T-helper 1 cell treated with Interleukin-12 subunit alpha and Interleukin-12 subunit beta and Interleukin-4 antibody, amounts not matched to agents 30 μg/mL and 1 μg/mL, for 36 hours (primary cell): ENCODE measurements around the gene UST.
"Not testable (repeated sequence)": the region's sequence is repeated elsewhere in the genome, so short reads cannot be mapped to it uniquely, and the experiment has no call there.

Experiments used
- H3K27ac Mint-ChIP-seq: one replicate; pipeline ENCODE4 v1.8.0; 2021; ENCODE audit warnings: mild to moderate bottlenecking, mixed read lengths
- H3K27me3 Mint-ChIP-seq: one replicate; pipeline ENCODE4 v1.8.0; 2021; ENCODE audit warnings: low read depth, mixed read lengths
- H3K36me3 Mint-ChIP-seq: one replicate; pipeline ENCODE4 v1.8.0; 2021; ENCODE audit warnings: low read depth, mixed read lengths
- H3K4me1 Mint-ChIP-seq: one replicate; pipeline ENCODE4 v1.8.0; 2021; ENCODE audit warnings: low read depth, mixed read lengths
- H3K4me3 Mint-ChIP-seq: one replicate; pipeline ENCODE4 v1.8.0; 2021; ENCODE audit warnings: mild to moderate bottlenecking, moderate library complexity, mixed read lengths
- H3K9me3 Mint-ChIP-seq: one replicate; pipeline ENCODE4 v1.8.0; 2021; ENCODE audit warnings: mixed read lengths

Gene UST

GRCh38 chr6:149004664-149005063, 257.8 kb downstream of the UST start:
- Mint-ChIP-seq H3K4me1 (peaks cover 11% of the 10 kb centered on the region), H3K27ac (no peak overlapping the region), H3K9me3 (peaks cover 24% of the 10 kb centered on the region), H3K4me3 (no peak overlapping the region), H3K36me3 (peaks cover 9% of the 10 kb centered on the region), H3K27me3 (peaks cover 16% of the 10 kb centered on the region)

GRCh38 chr6:149006236-149006635, 259.4 kb downstream of the UST start:
- Mint-ChIP-seq H3K27me3 (peaks cover 20% of the 10 kb centered on the region), H3K9me3 (peaks cover 15% of the 10 kb centered on the region)
- not testable (repeated sequence) for H3K4me3 Mint-ChIP-seq, H3K4me1 Mint-ChIP-seq, H3K36me3 Mint-ChIP-seq, H3K27ac Mint-ChIP-seq

GRCh38 chr6:149006671-149007070, 259.8 kb downstream of the UST start:
- Mint-ChIP-seq H3K27me3 (peaks cover 24% of the 10 kb centered on the region), H3K9me3 (peaks cover 11% of the 10 kb centered on the region), H3K27ac (no peak overlapping the region), H3K4me3 (no peak overlapping the region), H3K4me1 (no peaks in the 10 kb centered on the region), H3K36me3 (no peaks in the 10 kb centered on the region)

- Mint-ChIP-seq H3K4me1 (no peaks in the 10 kb centered on the region), H3K9me3 (peaks cover 8% of the 10 kb centered on the region), H3K27ac (no peak overlapping the region), H3K4me3 (no peak overlapping the region), H3K27me3 (peaks cover 35% of the 10 kb centered on the region), H3K36me3 (no peaks in the 10 kb centered on the region)
Measured at GRCh38 chr6:149007846-149008245, 261.0 kb downstream of the UST start.

GRCh38 chr6:149008741-149009140, 261.9 kb downstream of the UST start:
- Mint-ChIP-seq H3K36me3 (no peaks in the 10 kb centered on the region), H3K27me3 (peaks cover 36% of the 10 kb centered on the region), H3K27ac (no peak overlapping the region), H3K4me1 (no peaks in the 10 kb centered on the region), H3K9me3 (peaks cover 8% of the 10 kb centered on the region), H3K4me3 (no peak overlapping the region)

GRCh38 chr6:149012040-149012545, 265.3 kb downstream of the UST start:
- H3K9me3 Mint-ChIP-seq = no peaks in the 10 kb centered on the region
- no peaks in the 10 kb centered on the region for H3K36me3 Mint-ChIP-seq
- H3K27ac Mint-ChIP-seq = no peak overlapping the region
- H3K27me3 Mint-ChIP-seq = peaks cover 47% of the 10 kb centered on the region
- H3K4me3 Mint-ChIP-seq = no peak overlapping the region
- peaks cover 2% of the 10 kb centered on the region for H3K4me1 Mint-ChIP-seq

GRCh38 chr6:149013586-149014344, 266.9 kb downstream of the UST start:
- Mint-ChIP-seq H3K27ac (no peak overlapping the region), H3K4me1 (peaks cover 2% of the 10 kb centered on the region), H3K36me3 (no peaks in the 10 kb centered on the region), H3K9me3 (no peaks in the 10 kb centered on the region), H3K4me3 (no peak overlapping the region), H3K27me3 (peaks cover 43% of the 10 kb centered on the region)

GRCh38 chr6:149014631-149015534, 268.1 kb downstream of the UST start:
- H3K4me1 Mint-ChIP-seq = peaks cover 2% of the 10 kb centered on the region
- H3K27me3 Mint-ChIP-seq = peaks cover 35% of the 10 kb centered on the region
- no peaks in the 10 kb centered on the region for H3K9me3 Mint-ChIP-seq
- no peaks in the 10 kb centered on the region for H3K36me3 Mint-ChIP-seq
- H3K27ac Mint-ChIP-seq = no peak overlapping the region
- H3K4me3 Mint-ChIP-seq = no peak overlapping the region

GRCh38 chr6:149015535-149016525, 269.0 kb downstream of the UST start:
- H3K27me3 Mint-ChIP-seq = peaks cover 34% of the 10 kb centered on the region
- H3K9me3 Mint-ChIP-seq = no peaks in the 10 kb centered on the region
- no peaks in the 10 kb centered on the region for H3K36me3 Mint-ChIP-seq
- H3K4me3 Mint-ChIP-seq = no peak overlapping the region
- peaks cover 2% of the 10 kb centered on the region for H3K4me1 Mint-ChIP-seq
- H3K27ac Mint-ChIP-seq = no peak overlapping the region

GRCh38 chr6:149016716-149017115, 269.9 kb downstream of the UST start:
- Mint-ChIP-seq H3K36me3 (no peaks in the 10 kb centered on the region), H3K27me3 (peaks cover 27% of the 10 kb centered on the region), H3K4me3 (no peak overlapping the region), H3K4me1 (peaks cover 2% of the 10 kb centered on the region), H3K27ac (no peak overlapping the region), H3K9me3 (no peaks in the 10 kb centered on the region)

GRCh38 chr6:149020319-149020718, 273.5 kb downstream of the UST start:
- H3K36me3 Mint-ChIP-seq = no peaks in the 10 kb centered on the region
- no peaks in the 10 kb centered on the region for H3K4me1 Mint-ChIP-seq
- H3K9me3 Mint-ChIP-seq = no peaks in the 10 kb centered on the region
- no peak overlapping the region for H3K27ac Mint-ChIP-seq
- no peak overlapping the region for H3K4me3 Mint-ChIP-seq
- peaks cover under 1% of the 10 kb centered on the region for H3K27me3 Mint-ChIP-seq

GRCh38 chr6:149024361-149024760, 277.5 kb downstream of the UST start:
- Mint-ChIP-seq H3K27ac (no peak overlapping the region), H3K36me3 (peaks cover 6% of the 10 kb centered on the region), H3K4me3 (no peak overlapping the region), H3K9me3 (peaks cover 8% of the 10 kb centered on the region), H3K4me1 (peaks cover 6% of the 10 kb centered on the region), H3K27me3 (no peaks in the 10 kb centered on the region)

GRCh38 chr6:149025061-149025460, 278.2 kb downstream of the UST start:
- peaks cover 13% of the 10 kb centered on the region for H3K4me1 Mint-ChIP-seq
- peaks cover 6% of the 10 kb centered on the region for H3K36me3 Mint-ChIP-seq
- H3K27me3 Mint-ChIP-seq = no peaks in the 10 kb centered on the region
- H3K27ac Mint-ChIP-seq = no peak overlapping the region
- H3K9me3 Mint-ChIP-seq = peaks cover 8% of the 10 kb centered on the region
- no peak overlapping the region for H3K4me3 Mint-ChIP-seq

- H3K27me3 Mint-ChIP-seq = no peaks in the 10 kb centered on the region
- no peak overlapping the region for H3K27ac Mint-ChIP-seq
- peaks cover 27% of the 10 kb centered on the region for H3K4me1 Mint-ChIP-seq
- H3K4me3 Mint-ChIP-seq = no peak overlapping the region
- H3K9me3 Mint-ChIP-seq = peaks cover 8% of the 10 kb centered on the region
- H3K36me3 Mint-ChIP-seq = peaks cover 6% of the 10 kb centered on the region
Measured at GRCh38 chr6:149026530-149026942, 279.7 kb downstream of the UST start.
